Kidney (tissue), 14 donors: ENCODE measurements around the gene SHH. TPM values are rescaled to one million over a fixed set of nuclear protein-coding genes. Genes with fewer than 3 reads are reported as not detected.

ENCODE experiments used
- DNase-seq, 5 donors: peaks; one replicate each; pipeline ENCODE4 v3.0.0-alpha.2; 2013 to 2020
- FAIRE-seq: peaks from 2 replicates; lab custom pipeline; 2012; peaks lifted over from hg19 to GRCh38; lab: Jason Lieb, UNC
- H3K27ac ChIP-seq, 2 donors: one replicate each; pipeline ENCODE4 v1.7.0; 2013; ENCODE audit warnings: low read depth in 2 of 2, low read length in 2 of 2, inconsistent platforms in 1 of 2
- H3K27me3 ChIP-seq: one replicate; pipeline ENCODE4 v1.7.1; 2013; ENCODE audit warnings: low read length, inconsistent platforms; ENCODE audit not compliant: control insufficient read depth, insufficient read depth
- H3K36me3 ChIP-seq, 3 donors: one replicate each; pipeline versions ENCODE4 v1.7.0 to v1.7.1; 2013; ENCODE audit warnings: low read length in 3 of 3, control low read depth in 1 of 3, inconsistent platforms in 1 of 3; ENCODE audit not compliant: insufficient read depth in 3 of 3, control insufficient read depth in 2 of 3
- H3K4me1 ChIP-seq, 3 donors: one replicate each; pipeline versions ENCODE4 v1.7.0 to v1.7.1; 2013; ENCODE audit warnings: low read length in 3 of 3, inconsistent platforms in 1 of 3, low read depth in 1 of 3; ENCODE audit not compliant: control insufficient read depth in 2 of 3, insufficient read depth in 2 of 3
- H3K4me3 ChIP-seq, 3 donors: one replicate each; pipeline versions ENCODE4 v1.7.0 to v1.8.1; 2013; ENCODE audit warnings: low read length in 3 of 3, control low read depth in 1 of 3, inconsistent platforms in 1 of 3
- H3K9ac ChIP-seq, 3 donors: one replicate each; pipeline versions ENCODE4 v1.7.0 to v1.7.1; 2013; ENCODE audit warnings: low read length in 3 of 3, control low read depth in 1 of 3, inconsistent platforms in 1 of 3
- H3K9me3 ChIP-seq, 3 donors: one replicate each; pipeline versions ENCODE4 v1.7.0 to v1.7.1; 2013; ENCODE audit warnings: low read length in 3 of 3, control low read depth in 1 of 3, inconsistent platforms in 1 of 3; ENCODE audit not compliant: control insufficient read depth in 2 of 3, insufficient read depth in 1 of 3
- intact Hi-C: fragments of 100-400 bp; cut with DNase I; formaldehyde crosslinking; loops from one replicate; pipeline ENCODE4 v1.11.1; 2022
- polyA plus RNA-seq: library from polyadenylated mRNA; stranded (reverse); fragments of 350-450 nt; fragmentation: Illumina TruSeq; extraction: RNeasy Lipid Tissue Mini Kit (QIAGEN cat#74804); gene quantifications from one replicate; pipeline ENCODE4 v1.2.3, GENCODE V29; 2014; ENCODE audit warnings: low read depth, low replicate concordance; ENCODE audit not compliant: insufficient read depth
- total RNA-seq: library from RNA; stranded (reverse); fragmentation: NEBNext Ultra II Directional; extraction: Animal tissue kit (Norgen Biotek cat#: 25700); gene quantifications from one replicate; pipeline ENCODE4 v1.2.1, GENCODE V29; 2021
- TF ChIP-seq, protein P1 (sequence below): IDR thresholded peaks from 3 replicates; pipeline ENCODE4 v1.5.1; 2012; ENCODE audit warnings: mild to moderate bottlenecking, moderate library complexity, borderline replicate concordance; ENCODE audit not compliant: insufficient read depth; ENCODE audit errors: extremely low read depth
- donor health status: control.
- donor health status: control.
- donor health status: control.
- donor health status: control.
- donor health status: control.
- donor health status: DM: yes; HTN: yes; CAD: no.
- donor health status: Normal renal cell carcinoma (clear cell type).

The SHH gene
- total and polyA plus RNA-seq, 2 donors from 2014 or later, result 2.0 to 15.2 TPM

- DNase-seq (peak in 3 of 5 donors; percentile 42 to 50 (median 42)), FAIRE-seq (no peak)
- Histone ChIP-seq H3K9ac (no peak overlapping the region), H3K27me3 (no peaks in the 10 kb centered on the region), H3K27ac (no peak overlapping the region), H3K9me3 (no peaks in the 10 kb centered on the region), H3K4me3 (no peak overlapping the region), H3K36me3 (peaks cover 0 to 2% (median 0%) of the 10 kb centered on the region in 3 donors), H3K4me1 (no peaks in the 10 kb centered on the region)
- TF ChIP-seq, protein P1, sequence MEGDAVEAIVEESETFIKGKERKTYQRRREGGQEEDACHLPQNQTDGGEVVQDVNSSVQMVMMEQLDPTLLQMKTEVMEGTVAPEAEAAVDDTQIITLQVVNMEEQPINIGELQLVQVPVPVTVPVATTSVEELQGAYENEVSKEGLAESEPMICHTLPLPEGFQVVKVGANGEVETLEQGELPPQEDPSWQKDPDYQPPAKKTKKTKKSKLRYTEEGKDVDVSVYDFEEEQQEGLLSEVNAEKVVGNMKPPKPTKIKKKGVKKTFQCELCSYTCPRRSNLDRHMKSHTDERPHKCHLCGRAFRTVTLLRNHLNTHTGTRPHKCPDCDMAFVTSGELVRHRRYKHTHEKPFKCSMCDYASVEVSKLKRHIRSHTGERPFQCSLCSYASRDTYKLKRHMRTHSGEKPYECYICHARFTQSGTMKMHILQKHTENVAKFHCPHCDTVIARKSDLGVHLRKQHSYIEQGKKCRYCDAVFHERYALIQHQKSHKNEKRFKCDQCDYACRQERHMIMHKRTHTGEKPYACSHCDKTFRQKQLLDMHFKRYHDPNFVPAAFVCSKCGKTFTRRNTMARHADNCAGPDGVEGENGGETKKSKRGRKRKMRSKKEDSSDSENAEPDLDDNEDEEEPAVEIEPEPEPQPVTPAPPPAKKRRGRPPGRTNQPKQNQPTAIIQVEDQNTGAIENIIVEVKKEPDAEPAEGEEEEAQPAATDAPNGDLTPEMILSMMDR, result no peak
- intact Hi-C loops, result no loop called here
Measured at GRCh38 chr7:155787171-155787851, 25.0 kb downstream of the SHH start.

DNA sequence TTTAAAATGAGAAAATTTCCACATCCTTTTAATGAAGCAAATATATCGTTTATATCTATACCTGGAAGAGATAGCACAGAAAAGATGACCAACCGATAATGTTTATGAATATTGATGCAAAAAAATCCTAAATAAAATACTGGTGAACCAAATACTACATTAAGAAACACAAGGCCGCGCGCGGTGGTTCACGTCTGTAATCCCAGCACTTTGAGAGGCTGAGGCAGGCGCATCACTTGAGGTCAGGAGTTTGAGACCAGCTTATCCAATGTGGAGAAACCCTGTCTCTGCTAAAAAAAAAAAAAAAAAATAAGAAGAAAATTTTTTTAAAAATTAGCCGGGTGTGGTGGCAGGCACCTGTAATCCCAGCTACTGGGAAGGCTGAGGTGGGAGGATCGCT is 25.8 kb downstream of the SHH start:
- FAIRE-seq, result no peak
- intact Hi-C loops, result no loop called here
- no peak overlapping the region for H3K4me3 ChIP-seq
- H3K9me3 ChIP-seq, result no peaks in the 10 kb centered on the region
- DNase-seq, result peak in 1 of 5 donors; percentile 17
- no peaks in the 10 kb centered on the region for H3K4me1 ChIP-seq
- TF ChIP-seq, protein P1, result no peak
- H3K27me3 ChIP-seq, result no peaks in the 10 kb centered on the region
- no peak overlapping the region for H3K9ac ChIP-seq
- H3K27ac ChIP-seq, result no peak overlapping the region
- H3K36me3 ChIP-seq, result peaks cover 0 to 4% (median 0%) of the 10 kb centered on the region in 3 donors

DNA sequence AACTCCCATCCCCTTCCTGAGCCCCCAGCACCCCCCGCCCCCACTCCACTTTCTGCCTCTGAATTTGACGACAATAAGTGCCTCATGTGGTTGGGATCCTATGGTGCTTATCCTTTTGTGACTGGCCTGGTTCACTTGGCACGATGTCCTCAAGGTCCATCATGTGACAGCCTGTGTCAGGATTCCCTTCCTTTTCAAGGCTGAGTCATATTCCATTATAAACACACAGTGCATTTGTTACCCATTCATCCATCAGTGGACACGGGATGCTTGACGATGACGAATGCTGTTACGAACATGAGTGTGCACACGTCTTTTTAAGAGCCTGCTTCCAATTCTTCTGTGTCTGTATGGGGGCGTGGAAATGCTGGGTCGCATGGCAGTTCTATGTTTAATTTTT is 26.7 kb downstream of the SHH start:
- TF ChIP-seq, protein P1, result no peak
- H3K9me3 ChIP-seq, result no peaks in the 10 kb centered on the region
- peaks cover 0 to 9% (median 0%) of the 10 kb centered on the region in 3 donors for H3K36me3 ChIP-seq
- H3K9ac ChIP-seq, result no peak overlapping the region
- H3K27me3 ChIP-seq, result no peaks in the 10 kb centered on the region
- H3K27ac ChIP-seq, result no peak overlapping the region
- DNase-seq (no peak), FAIRE-seq (no peak)
- no peaks in the 10 kb centered on the region for H3K4me1 ChIP-seq
- H3K4me3 ChIP-seq, result no peak overlapping the region
- intact Hi-C loops, result no loop called here
